IPS-NIHi7 (cell line): ENCODE measurements around the gene IFT25.

Experiments
- DNase-seq: peaks from one replicate; pipeline ENCODE4 v3.0.0; 2012; ENCODE audit warnings: mixed read lengths; ENCODE audit errors: extremely low spot score

Gene IFT25

GRCh38 chr1:53929246-53929960 is 16.1 kb downstream of the IFT25 start:
- no peak for DNase-seq

DNA sequence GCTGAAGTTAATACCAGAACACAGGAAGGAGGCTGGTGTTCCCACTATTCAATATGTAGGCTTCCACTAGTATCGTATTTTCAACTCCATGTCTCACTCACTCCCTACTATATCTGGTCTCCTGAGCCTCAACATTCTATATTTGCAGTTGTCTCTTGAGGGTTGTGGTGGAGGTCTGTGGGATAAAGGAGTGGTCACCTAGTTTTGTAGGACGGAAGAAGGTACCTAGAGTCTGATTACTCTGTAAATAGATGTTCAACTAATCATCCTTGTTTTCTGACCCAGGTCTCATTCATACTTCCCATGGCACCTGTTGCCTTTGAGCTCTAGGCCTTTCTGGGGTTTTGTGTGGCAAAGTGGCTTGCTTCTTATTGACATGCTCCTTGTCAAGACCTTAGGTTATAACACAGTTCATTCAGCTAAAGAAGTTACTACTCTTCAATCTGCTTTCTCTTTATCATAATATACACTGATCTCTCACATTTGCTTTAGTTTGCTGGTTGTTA is 18.1 kb downstream of the IFT25 start:
- DNase-seq, result no peak

DNA sequence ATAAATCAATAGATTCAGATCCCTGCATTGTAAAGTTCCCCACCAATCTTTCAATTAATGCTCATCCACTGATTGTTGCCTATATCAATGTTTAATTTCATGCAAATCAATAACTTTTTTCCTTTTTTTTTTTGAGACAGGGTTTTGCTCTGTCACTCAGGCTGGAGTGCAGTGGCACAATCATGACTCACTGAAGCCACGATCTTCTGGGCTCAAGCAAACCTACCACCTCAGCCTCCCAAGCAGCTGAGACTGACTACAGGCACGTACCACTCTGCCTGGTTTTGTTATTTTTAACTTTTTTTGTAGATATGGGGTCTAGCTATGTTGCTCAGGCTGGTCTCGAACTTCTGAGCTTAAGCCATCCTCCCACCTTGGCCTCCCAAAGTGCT is 25.8 kb downstream of the IFT25 start:
- no peak for DNase-seq

DNA sequence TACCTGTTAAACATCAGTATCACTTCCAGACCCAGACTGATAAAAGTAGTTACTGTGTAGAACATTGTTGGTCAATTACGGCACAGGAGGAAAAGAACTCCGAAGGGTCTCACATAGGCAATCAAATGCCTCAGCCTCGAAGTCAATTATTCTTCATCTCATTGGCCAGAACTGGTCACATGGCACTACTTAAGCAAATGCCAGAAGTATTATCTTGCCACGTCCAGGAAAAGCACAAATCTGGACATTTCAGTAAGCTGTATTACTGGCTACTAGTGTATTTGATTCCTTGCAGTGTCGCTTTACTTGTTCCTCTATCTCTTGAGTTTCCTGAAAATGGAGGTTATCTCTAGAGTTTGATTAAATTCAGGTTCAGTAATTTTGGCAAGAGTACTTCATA is 27.2 kb downstream of the IFT25 start:
- DNase-seq, result no peak

- no peak for DNase-seq
Observed at GRCh38 chr1:53913352-53914033, 32.0 kb downstream of the IFT25 start.

GRCh38 chr1:53911442-53911841 is 34.1 kb downstream of the IFT25 start:
- no peak for DNase-seq

DNA sequence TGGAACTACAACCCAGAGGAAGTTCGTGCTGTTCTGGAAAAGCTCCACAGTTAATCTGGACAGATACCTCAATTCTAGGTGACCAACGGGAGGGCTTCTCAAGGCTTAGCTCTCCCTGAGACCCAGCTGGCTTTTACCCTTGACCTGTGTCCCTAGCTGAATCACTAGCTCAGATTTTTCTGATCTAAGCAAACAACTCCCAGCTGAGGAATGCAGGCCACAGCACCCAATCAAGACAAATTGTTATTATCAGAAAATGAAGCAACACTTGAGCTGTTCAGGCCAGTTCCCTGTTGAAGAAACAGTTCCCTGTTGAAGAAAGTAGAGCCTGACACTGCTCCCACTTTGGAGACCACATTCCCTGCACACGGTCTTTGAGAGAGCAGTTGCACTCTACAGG is 35.6 kb downstream of the IFT25 start:
- DNase-seq, result no peak

GRCh38 chr1:53906121-53906520 is 39.4 kb downstream of the IFT25 start:
- no peak for DNase-seq

DNA sequence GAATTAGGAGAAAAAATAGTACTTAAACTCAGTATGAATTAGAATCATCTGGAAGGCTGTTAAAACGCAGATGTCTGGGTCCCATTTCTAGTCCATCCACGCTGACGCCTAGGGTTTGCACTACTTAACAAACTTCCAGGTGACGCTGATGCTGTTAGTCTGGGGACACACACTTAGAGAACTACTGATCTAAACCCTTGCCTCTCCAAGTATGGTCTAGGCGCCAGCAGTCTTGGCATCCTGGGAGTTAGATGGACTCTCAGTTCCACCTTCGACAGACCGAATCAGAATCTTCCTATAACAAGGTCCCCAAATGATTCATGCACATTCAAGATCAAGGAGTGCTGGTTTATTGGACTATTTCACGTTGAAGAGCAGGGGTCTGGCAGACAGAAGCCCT is 40.0 kb downstream of the IFT25 start:
- no peak for DNase-seq

DNA sequence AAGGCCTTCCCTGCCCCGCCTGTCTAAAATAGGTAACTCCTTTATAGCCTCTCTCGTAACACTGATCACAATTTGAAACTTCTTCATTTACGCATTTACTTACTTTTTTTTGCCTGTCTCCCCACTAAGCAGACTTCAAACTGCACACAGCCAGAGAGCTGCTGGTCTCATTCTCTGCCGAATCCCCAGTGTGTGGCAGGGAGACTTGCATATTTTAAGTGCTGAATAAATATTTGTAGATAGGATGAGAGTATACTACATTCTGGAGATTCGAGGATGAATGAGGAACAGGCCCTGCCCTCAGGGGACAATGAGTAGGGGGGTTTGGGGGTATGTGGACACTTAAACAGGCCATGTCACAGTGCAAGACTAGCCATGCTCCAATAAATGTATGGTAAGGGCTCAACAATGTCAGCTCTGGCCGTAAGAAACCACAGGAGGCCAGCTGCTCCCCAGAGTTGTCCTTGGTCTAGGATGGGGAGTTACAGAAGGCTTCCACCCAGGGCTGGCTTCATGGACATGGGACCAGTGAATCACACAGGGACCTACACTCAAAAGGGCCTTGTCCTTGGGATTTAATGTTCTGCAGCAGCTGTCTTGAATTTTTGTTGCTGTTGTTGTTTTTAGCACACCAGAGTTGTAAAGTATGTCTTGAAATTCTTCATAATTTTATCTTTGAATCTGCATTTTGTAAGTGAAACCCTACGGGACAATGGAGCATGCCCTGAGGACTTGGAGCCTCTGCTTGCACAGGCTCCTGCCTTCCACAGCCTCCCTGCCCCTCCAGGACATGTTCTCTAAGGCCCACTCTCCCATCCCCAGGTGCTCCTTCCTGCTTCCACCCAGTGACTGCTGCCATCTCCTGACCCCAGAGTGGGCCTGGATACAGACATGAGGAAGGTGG is 43.0 kb downstream of the IFT25 start:
- no peak for DNase-seq

DNA sequence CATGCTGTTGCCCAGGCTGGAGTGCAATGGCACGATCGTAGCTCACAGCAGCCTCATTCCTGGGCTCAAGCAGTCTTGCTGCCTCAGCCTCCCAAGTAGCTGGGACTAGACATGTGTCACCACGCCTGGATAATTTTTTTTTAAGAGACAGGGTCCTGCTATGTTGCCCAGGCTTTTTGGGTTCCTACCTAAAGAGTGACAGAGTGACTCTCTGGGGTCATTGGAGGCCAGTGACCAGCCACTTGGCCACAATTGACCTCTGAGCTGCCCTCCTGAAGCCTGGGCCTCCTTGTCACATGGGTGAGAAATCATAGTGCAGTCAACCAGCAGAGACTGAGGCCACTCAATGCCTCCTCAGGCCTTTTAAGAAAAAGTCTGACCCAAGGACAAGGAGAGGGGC is 45.8 kb downstream of the IFT25 start:
- DNase-seq, result no peak

GRCh38 chr1:53899206-53899628 is 46.3 kb downstream of the IFT25 start:
- DNase-seq, result no peak

GRCh38 chr1:53896635-53897229 is 48.8 kb downstream of the IFT25 start:
- DNase-seq, result no peak

GRCh38 chr1:53895421-53895820 is 50.1 kb downstream of the IFT25 start:
- no peak for DNase-seq

DNA sequence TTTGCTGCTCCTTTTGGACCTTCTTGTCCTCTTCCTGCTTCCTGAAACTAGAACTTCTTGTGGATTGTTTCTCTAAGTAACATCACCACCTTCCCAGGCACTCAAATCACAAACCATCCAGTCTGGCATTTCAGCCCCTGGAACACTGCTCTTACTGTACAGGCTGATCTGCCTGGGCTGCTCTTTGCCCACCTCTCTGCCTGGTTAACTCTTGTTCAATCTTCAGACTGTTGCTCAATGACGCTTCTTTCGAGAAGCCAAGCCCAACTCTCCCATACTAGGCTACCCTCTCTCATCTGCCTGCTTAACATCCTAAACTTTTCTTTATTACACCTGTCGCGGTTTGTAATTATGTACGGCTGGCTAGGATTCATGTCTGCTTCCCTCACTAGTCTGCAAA is 50.9 kb downstream of the IFT25 start:
- DNase-seq, result no peak

GRCh38 chr1:53893999-53894636 is 51.4 kb downstream of the IFT25 start, which contains the start of gene DIO1:
DIO1 (plus strand) TSS chr1:53894187; CDS start chr1:53894211, 24 bp downstream.
- DNase-seq, result peak; percentile 59

DNA sequence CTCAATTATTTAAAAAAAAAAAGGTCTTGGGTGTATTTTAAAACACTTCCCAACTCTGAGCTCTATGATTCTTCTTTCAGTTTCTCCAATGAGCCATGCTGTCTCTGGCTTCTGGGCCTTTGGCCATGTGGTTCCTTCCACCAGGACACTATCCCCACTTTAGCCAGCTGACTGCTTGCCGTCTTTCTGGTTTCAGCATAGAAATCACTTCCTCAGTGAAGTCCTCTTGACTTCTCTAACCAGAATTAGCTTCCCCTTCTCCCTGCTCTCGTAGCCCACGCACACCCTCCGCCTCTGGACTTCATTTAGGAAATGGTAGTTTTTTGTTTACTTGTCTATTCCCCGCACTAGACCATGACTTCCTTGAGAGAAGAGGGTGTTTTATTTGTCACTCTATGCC is 52.6 kb downstream of the IFT25 start:
- DNase-seq, result no peak

DNA sequence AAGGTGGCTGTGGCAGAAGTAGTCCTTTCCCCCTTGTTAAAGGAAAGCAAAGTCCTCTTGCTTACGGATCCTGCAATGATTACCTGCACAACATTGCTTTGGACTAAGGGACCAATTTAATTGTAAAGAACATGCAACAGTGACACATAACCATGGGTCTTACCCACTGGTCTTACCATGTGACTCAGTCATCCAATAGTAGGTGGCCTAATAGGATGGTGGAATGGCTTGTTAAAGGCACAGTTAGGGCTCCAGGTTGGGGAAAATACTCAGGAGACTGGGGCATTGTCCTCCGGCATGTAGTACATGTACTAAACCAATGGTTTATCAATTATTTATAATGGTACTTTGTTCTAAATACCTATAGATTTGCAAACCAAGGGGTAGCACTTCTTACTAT is 53.8 kb downstream of the IFT25 start:
- DNase-seq, result no peak

DNA sequence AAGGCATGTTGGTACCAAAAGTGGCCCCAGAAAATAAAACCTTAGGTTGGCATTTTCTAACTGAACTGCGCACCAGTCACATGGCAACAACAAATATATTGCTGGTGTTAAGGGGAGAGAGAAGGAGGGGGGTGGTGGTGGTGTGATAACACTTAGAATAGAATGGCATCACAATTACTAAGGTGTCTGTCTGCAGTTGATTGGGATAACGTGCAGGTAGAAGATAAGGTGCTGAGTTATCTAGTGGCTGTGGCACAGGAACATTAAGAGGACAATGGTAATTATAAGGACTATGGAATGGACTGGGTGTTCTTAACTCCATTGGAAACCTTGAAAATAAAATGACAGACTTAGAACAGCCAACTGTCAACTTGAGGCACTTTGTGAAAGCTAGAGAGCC is 54.5 kb downstream of the IFT25 start:
- no peak for DNase-seq

DNA sequence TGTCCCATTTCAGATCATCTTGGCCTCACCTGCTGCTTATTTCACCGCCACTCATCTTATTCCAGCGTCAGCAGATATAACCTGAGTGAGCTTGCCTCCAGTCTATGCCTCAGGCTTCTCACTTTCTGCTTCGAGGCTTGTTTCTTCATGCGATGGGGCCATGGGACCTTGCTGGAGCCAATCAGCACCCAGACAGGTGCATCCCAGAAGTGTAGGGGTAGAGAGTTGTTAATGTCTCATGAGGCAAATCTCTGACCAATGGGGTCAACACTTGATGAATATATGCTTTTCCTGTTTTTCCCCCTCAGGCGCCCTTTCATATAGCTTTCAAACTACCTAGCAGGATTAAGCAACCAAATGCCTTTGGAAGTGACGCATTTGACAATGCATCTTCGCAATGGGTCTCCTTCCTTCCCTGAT is 55.0 kb downstream of the IFT25 start:
- DNase-seq, result no peak
